ENCODE data around the gene RMDN2. TPM values are rescaled to one million over a fixed set of nuclear protein-coding genes. Genes with fewer than 3 reads are reported as not detected.
"Not testable (repeated sequence)": the region's sequence is repeated elsewhere in the genome, so short reads cannot be mapped to it uniquely, and the experiment has no call there.

Gene RMDN2
- total RNA-seq, 1 donor from 2014 or later = 2.5 TPM

- DNase-seq (ENCODE audit: low spot score) = no peak
- Mint-ChIP-seq H3K27ac (ENCODE audit: unreplicated experiment) (no peak overlapping the region), H3K4me1 (ENCODE audit: unreplicated experiment) (no peaks in the 10 kb centered on the region), H3K27me3 (ENCODE audit: unreplicated experiment) (no peaks in the 10 kb centered on the region), H3K9me3 (ENCODE audit: unreplicated experiment) (no peaks in the 10 kb centered on the region), H3K36me3 (ENCODE audit: low read depth, unreplicated experiment) (no peaks in the 10 kb centered on the region), H3K4me3 (ENCODE audit: unreplicated experiment) (no peak overlapping the region)
- no peak for TF ChIP-seq CTCF (IDR thresholded peaks at IDR 0.05; ENCODE audit: unreplicated experiment)
These were observed 92.7 kb downstream of the RMDN2 start for GRCh38 chr2:38017836-38018235.

- not testable (repeated sequence) for H3K4me3 Mint-ChIP-seq (ENCODE audit: unreplicated experiment); H3K27ac Mint-ChIP-seq (ENCODE audit: unreplicated experiment); H3K36me3 Mint-ChIP-seq (ENCODE audit: low read depth, unreplicated experiment); DNase-seq (ENCODE audit: low spot score); H3K9me3 Mint-ChIP-seq (ENCODE audit: unreplicated experiment); H3K4me1 Mint-ChIP-seq (ENCODE audit: unreplicated experiment); H3K27me3 Mint-ChIP-seq (ENCODE audit: unreplicated experiment)
These were observed 95.4 kb downstream of the RMDN2 start for GRCh38 chr2:38020359-38021069.

- no peak for DNase-seq (ENCODE audit: low spot score)
- Mint-ChIP-seq H3K4me3 (ENCODE audit: unreplicated experiment) (no peak overlapping the region), H3K27ac (ENCODE audit: unreplicated experiment) (no peak overlapping the region), H3K4me1 (ENCODE audit: unreplicated experiment) (no peaks in the 10 kb centered on the region), H3K36me3 (ENCODE audit: low read depth, unreplicated experiment) (no peaks in the 10 kb centered on the region), H3K9me3 (ENCODE audit: unreplicated experiment) (no peaks in the 10 kb centered on the region), H3K27me3 (ENCODE audit: unreplicated experiment) (no peaks in the 10 kb centered on the region)
- TF ChIP-seq CTCF (IDR thresholded peaks at IDR 0.05; ENCODE audit: unreplicated experiment) = no peak
These were observed 96.5 kb downstream of the RMDN2 start for GRCh38 chr2:38021589-38021988.

GRCh38 chr2:38026846-38027245 lies 101.8 kb downstream of the RMDN2 start:
- Mint-ChIP-seq H3K27me3 (ENCODE audit: unreplicated experiment) (no peaks in the 10 kb centered on the region), H3K4me1 (ENCODE audit: unreplicated experiment) (no peaks in the 10 kb centered on the region), H3K27ac (ENCODE audit: unreplicated experiment) (no peak overlapping the region), H3K36me3 (ENCODE audit: low read depth, unreplicated experiment) (no peaks in the 10 kb centered on the region), H3K9me3 (ENCODE audit: unreplicated experiment) (no peaks in the 10 kb centered on the region), H3K4me3 (ENCODE audit: unreplicated experiment) (no peak overlapping the region)
- no peak for DNase-seq (ENCODE audit: low spot score)
- no peak for TF ChIP-seq CTCF (IDR thresholded peaks at IDR 0.05; ENCODE audit: unreplicated experiment)

GRCh38 chr2:38028829-38029228 lies 103.7 kb downstream of the RMDN2 start:
- Mint-ChIP-seq H3K27ac (ENCODE audit: unreplicated experiment) (no peak overlapping the region), H3K9me3 (ENCODE audit: unreplicated experiment) (no peaks in the 10 kb centered on the region), H3K4me3 (ENCODE audit: unreplicated experiment) (no peak overlapping the region), H3K27me3 (ENCODE audit: unreplicated experiment) (no peaks in the 10 kb centered on the region), H3K36me3 (ENCODE audit: low read depth, unreplicated experiment) (no peaks in the 10 kb centered on the region), H3K4me1 (ENCODE audit: unreplicated experiment) (no peaks in the 10 kb centered on the region)
- no peak for TF ChIP-seq CTCF (IDR thresholded peaks at IDR 0.05; ENCODE audit: unreplicated experiment)
- DNase-seq (ENCODE audit: low spot score) = no peak
